ENCODE data around the gene LSM2.
"Not testable (repeated sequence)": the region's sequence is repeated elsewhere in the genome, so short reads cannot be mapped to it uniquely, and the experiment has no call there.

The LSM2 gene

DNA sequence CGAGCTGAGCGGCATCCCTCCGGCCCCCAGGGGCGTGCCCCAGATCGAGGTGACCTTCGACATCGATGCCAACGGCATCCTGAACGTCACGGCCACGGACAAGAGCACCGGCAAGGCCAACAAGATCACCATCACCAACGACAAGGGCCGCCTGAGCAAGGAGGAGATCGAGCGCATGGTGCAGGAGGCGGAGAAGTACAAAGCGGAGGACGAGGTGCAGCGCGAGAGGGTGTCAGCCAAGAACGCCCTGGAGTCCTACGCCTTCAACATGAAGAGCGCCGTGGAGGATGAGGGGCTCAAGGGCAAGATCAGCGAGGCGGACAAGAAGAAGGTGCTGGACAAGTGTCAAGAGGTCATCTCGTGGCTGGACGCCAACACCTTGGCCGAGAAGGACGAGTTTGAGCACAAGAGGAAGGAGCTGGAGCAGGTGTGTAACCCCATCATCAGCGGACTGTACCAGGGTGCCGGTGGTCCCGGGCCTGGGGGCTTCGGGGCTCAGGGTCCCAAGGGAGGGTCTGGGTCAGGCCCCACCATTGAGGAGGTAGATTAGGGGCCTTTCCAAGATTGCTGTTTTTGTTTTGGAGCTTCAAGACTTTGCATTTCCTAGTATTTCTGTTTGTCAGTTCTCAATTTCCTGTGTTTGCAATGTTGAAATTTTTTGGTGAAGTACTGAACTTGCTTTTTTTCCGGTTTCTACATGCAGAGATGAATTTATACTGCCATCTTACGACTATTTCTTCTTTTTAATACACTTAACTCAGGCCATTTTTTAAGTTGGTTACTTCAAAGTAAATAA is 10.6 kb upstream of the LSM2 start:
- H3K27ac Mint-ChIP-seq, result peak overlapping the region; percentile 93
- H3K27me3 Mint-ChIP-seq, H3K9me3 Mint-ChIP-seq, H3K36me3 Mint-ChIP-seq: not testable (repeated sequence)
- H3K4me1 Mint-ChIP-seq, result peaks cover 53% of the 10 kb centered on the region
- H3K4me3 Mint-ChIP-seq, result peak overlapping the region; percentile 91

GRCh38 chr6:31815025-31815838 is 8.5 kb upstream of the LSM2 start, which contains the start of the genes HSPA1A and HSPA1L:
TSS of gene HSPA1A (plus strand) at chr6:31815543. CDS start at chr6:31815757, 214 bp downstream.
TSS of gene HSPA1L (minus strand) at chr6:31815283. CDS start at chr6:31811972, 3,311 bp downstream.
- no peaks in the 10 kb centered on the region for H3K27me3 Mint-ChIP-seq
- H3K4me1 Mint-ChIP-seq, result peaks cover 40% of the 10 kb centered on the region
- H3K9me3 Mint-ChIP-seq, result no peaks in the 10 kb centered on the region
- no peaks in the 10 kb centered on the region for H3K36me3 Mint-ChIP-seq
- H3K27ac Mint-ChIP-seq, result peak within 1 kb of the TSS; percentile 73
- peak within 1 kb of the TSS; percentile 87 for H3K4me3 Mint-ChIP-seq

DNA sequence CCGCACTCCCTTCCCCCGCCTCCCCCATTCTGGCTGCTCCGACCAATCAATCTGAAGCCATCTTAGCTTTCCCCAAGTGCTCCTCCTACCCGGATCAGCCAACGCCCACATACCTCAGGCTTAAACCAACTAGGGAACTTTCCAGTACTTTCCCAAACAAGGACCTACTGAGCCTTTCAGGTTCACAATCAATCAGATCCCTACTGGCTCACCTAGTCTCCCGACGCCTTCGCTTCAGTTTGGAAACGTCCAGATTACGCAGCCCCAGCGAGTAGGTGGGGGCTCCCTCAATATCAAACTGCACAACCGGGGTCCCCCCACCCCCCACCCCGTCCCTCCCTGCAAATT is 7.9 kb upstream of the LSM2 start:
- Mint-ChIP-seq H3K27ac (peak overlapping the region; percentile 73), H3K4me3 (peak overlapping the region; percentile 87)

DNA sequence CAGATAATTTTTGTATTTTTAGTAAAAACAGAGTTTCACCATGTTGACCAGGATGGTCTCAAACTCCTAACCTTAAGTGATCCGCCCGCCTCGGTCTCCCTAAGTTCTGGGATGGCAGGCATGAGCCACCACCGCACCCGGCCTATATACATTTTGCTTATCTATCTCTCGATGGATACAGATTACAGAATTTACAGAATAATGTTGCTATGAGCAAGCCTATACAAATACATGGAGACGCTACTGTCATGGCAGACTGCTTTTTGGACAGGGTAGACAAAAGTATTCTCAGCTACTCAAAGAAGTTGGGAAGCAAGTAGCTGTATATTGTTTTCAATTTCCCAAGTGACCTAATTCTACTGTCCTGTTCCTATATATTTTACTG is 6.7 kb upstream of the LSM2 start:
- peak overlapping the region; percentile 92 for H3K27ac Mint-ChIP-seq

More for the DNA sequence above, 7.9 kb upstream of the LSM2 start:
- H3K36me3 Mint-ChIP-seq, result peaks cover 3% of the 10 kb centered on the region
- no peaks in the 10 kb centered on the region for H3K27me3 Mint-ChIP-seq
- peaks cover 36% of the 10 kb centered on the region for H3K4me1 Mint-ChIP-seq
- H3K9me3 Mint-ChIP-seq, result no peaks in the 10 kb centered on the region

DNA sequence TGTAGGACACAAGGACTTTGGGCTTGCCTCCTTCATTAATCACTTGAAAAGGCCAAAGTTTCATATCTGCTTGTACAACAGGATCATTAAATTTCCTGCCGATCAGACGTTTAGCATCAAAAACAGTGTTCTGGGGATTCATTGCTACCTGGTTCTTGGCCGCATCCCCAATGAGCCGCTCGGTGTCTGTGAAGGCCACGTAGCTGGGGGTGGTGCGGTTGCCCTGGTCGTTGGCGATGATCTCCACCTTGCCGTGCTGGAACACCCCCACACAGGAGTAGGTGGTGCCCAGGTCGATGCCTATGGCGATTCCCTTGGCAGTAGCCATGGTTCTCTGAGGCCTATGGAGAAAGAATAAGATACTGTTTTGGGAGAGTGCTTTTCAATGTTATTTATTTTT is 4.9 kb upstream of the LSM2 start:
- Mint-ChIP-seq H3K4me3 (no peak overlapping the region), H3K4me1 (peaks cover 25% of the 10 kb centered on the region), H3K9me3 (no peaks in the 10 kb centered on the region), H3K36me3 (peaks cover 5% of the 10 kb centered on the region), H3K27me3 (no peaks in the 10 kb centered on the region), H3K27ac (no peak overlapping the region)

More for the DNA sequence above, 6.7 kb upstream of the LSM2 start:
- H3K27me3 Mint-ChIP-seq, result no peaks in the 10 kb centered on the region
- no peaks in the 10 kb centered on the region for H3K9me3 Mint-ChIP-seq
- H3K4me1 Mint-ChIP-seq, result peaks cover 32% of the 10 kb centered on the region
- peaks cover 5% of the 10 kb centered on the region for H3K36me3 Mint-ChIP-seq
- H3K4me3 Mint-ChIP-seq, result peak overlapping the region; percentile 77

DNA sequence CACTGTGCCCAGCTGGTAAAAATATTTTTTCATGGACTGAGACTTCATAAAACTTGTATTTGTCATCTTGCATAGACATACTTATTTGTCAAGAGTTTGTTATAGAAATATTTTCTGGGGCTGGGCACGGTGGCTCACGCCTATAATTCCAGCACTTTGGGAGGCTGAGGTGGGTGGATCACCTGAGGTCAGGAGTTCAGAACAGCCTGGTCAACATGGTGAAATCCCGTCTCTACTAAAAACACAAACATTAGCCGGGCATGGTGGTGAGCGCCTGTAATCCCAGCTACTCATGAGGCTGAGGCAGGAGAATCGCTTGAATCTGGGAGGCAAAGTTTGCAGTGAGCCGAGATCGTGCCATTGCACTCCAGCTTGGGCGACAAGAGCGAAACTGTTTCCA is 1.8 kb upstream of the LSM2 start:
- H3K27me3 Mint-ChIP-seq, H3K27ac Mint-ChIP-seq, H3K4me3 Mint-ChIP-seq, H3K9me3 Mint-ChIP-seq, H3K36me3 Mint-ChIP-seq: not testable (repeated sequence)
- H3K4me1 Mint-ChIP-seq, result peaks cover 27% of the 10 kb centered on the region

GRCh38 chr6:31805939-31806469 is 762 bp downstream of the LSM2 start:
- H3K9me3 Mint-ChIP-seq, result no peaks in the 10 kb centered on the region
- peaks cover 7% of the 10 kb centered on the region for H3K36me3 Mint-ChIP-seq
- H3K27ac Mint-ChIP-seq, result peak overlapping the region; percentile 96
- H3K4me1 Mint-ChIP-seq, result peaks cover 22% of the 10 kb centered on the region
- no peaks in the 10 kb centered on the region for H3K27me3 Mint-ChIP-seq
- peak overlapping the region; percentile 99 for H3K4me3 Mint-ChIP-seq

DNA sequence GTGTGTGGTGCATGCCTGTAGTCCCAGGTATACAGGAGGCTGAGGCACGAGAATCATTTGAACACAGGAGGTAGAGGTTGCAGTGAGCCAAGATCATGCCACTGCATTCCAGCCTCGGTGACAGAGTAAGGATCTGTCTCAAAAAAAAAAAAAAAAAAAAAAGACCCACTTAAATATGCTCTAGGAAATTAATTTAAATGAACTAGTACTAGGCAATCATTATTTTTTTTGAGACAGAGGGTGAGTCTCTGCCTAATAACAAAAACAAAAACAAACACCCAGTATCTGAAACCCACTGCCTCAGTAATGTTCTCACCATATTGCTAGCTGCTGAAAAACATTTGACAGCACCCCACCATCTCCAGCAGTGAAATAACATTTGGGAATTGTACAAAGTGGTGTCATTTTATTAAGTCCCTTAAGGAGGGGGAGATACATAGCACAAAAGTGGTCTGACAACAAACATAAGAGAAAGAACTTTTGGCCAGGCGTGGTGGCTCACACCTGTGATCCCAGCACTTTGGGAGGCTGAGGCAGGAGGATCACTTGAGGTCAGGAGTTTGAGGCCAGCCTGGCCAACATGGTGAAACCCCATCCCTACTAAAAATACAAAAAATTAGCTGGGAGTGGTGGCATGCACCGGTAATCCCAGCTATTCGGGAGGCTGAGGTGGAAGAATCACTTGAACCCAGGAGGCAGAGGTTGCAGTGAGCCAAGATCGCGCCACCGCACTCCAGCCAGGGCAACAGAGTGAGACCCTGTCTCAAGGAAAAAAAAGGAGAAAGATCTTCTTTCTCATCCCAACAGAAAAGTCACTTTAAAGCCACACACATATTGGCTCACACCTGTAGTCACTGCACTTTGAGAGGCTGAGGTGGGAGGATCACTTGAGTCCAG is 5.5 kb downstream of the LSM2 start:
- peaks cover 33% of the 10 kb centered on the region for H3K4me1 Mint-ChIP-seq
- H3K4me3 Mint-ChIP-seq, H3K27ac Mint-ChIP-seq, H3K36me3 Mint-ChIP-seq, H3K9me3 Mint-ChIP-seq, H3K27me3 Mint-ChIP-seq: not testable (repeated sequence)

DNA sequence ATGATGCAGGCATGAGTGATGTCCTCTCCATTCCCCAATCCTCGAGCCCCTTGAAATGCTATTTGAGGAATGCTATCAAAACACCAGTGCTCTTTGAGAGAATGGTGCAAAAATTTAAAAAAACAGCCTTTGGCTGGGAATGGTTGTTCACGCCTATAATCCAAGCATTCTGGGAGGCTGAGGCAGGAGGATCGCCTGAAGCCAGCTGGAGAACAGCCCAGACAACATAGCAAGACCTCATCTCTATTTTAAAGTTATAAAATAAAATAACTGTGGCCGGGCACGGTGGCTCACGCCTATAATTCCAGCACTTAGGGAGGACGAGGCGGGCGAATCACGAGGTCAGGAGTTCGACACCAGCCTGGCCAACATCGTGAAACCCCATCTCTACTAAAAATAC is 7.0 kb downstream of the LSM2 start:
- Mint-ChIP-seq H3K4me1 (peaks cover 26% of the 10 kb centered on the region), H3K36me3 (no peaks in the 10 kb centered on the region), H3K27ac (no peak overlapping the region), H3K9me3 (no peaks in the 10 kb centered on the region), H3K4me3 (no peak overlapping the region), H3K27me3 (no peaks in the 10 kb centered on the region)

DNA sequence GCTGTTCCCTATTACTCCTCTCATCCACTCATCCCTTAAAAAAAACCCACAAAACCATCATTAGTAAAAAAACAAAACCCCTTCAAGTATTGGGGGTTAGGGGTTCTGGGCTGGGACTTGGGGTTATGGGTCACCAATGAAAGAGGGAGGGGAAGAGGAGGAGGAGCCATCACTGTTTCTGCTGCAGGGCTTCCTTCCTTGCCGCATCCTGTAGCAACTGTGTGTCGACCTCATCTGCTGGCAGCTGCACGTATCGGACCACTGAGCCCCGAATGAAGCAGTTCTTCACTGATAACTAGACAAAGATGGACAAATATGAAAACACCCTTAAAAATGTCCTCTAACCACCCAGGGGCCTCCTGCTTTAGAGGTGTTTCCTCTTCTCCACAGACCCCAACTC is 9.2 kb downstream of the LSM2 start:
- Mint-ChIP-seq H3K36me3 (peaks cover 2% of the 10 kb centered on the region), H3K4me1 (peaks cover 34% of the 10 kb centered on the region), H3K9me3 (no peaks in the 10 kb centered on the region), H3K27me3 (no peaks in the 10 kb centered on the region), H3K4me3 (peak overlapping the region; percentile 67), H3K27ac (peak overlapping the region; percentile 43)

DNA sequence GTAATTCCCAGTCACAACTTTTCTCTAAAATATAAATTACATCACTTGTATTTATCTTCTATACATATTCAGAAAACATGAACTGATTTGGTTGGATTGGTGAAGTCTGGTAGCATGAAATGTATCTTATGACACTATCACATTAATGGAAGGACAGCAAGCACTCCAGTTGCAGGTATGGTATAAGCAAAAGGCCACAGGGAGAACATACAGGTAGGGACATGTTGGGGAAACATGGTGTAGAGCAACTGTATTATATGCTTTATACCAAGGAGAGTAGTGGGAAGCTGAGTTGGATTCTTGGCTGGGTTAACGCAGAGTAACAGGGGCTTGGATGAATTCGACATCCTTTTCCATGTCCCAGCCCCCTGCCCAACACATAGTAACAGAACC is 9.8 kb downstream of the LSM2 start:
- peak overlapping the region; percentile 48 for H3K4me3 Mint-ChIP-seq
- H3K4me1 Mint-ChIP-seq, result peaks cover 34% of the 10 kb centered on the region
- no peaks in the 10 kb centered on the region for H3K9me3 Mint-ChIP-seq
- H3K36me3 Mint-ChIP-seq, result peaks cover 2% of the 10 kb centered on the region
- no peaks in the 10 kb centered on the region for H3K27me3 Mint-ChIP-seq
- no peak overlapping the region for H3K27ac Mint-ChIP-seq

DNA sequence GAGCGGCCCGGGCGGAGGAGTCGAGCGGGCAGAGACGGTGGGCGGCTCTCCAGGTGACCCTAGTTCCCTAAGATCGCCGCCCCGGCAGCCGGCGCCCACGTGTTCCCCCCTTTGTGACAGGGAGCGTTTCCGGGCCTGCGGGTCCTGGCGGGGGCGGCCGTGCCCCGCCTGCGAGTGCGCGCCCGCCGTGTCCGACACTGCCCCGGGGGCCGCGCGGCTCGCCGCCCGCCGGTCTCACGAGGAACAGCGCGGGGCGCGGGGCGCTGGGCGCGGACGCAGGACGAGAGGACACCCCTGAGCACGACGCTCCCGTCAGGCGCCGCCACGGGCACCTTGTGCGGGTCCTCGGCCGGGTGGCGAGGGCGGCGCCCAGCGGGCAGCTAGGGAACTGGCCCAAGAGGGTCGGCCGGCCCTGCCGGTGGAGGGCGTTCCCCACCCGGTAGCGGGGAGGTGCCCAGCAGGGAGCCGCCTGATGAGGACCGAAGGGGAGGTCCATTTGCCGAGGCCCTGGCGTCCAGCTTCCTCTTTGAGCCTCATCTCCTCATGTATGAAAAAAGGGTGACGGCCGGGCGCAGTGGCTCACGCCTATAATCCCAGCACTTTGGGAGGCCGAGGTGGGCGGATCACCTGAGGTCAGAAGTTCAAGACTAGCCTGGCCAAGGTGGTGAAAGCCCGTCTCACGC is 11.0 kb downstream of the LSM2 start, which contains the start of gene VARS1:
VARS1 (minus strand) TSS at position 137 of the 683 bp plus-strand sequence. CDS start 535 bp downstream, outside the sequence.
- peak within 1 kb of the TSS; percentile 94 for H3K4me3 Mint-ChIP-seq
- peak within 1 kb of the TSS; percentile 100 for H3K27ac Mint-ChIP-seq
- peaks cover 3% of the 10 kb centered on the region for H3K36me3 Mint-ChIP-seq
- peaks cover 35% of the 10 kb centered on the region for H3K4me1 Mint-ChIP-seq
- no peaks in the 10 kb centered on the region for H3K27me3 Mint-ChIP-seq
- no peaks in the 10 kb centered on the region for H3K9me3 Mint-ChIP-seq

GRCh38 chr6:31794866-31795615 is 11.7 kb downstream of the LSM2 start:
- Mint-ChIP-seq H3K9me3 (no peaks in the 10 kb centered on the region), H3K36me3 (peaks cover 5% of the 10 kb centered on the region), H3K27me3 (no peaks in the 10 kb centered on the region), H3K27ac (peak overlapping the region; percentile 100), H3K4me1 (peaks cover 38% of the 10 kb centered on the region), H3K4me3 (peak overlapping the region; percentile 94)

DNA sequence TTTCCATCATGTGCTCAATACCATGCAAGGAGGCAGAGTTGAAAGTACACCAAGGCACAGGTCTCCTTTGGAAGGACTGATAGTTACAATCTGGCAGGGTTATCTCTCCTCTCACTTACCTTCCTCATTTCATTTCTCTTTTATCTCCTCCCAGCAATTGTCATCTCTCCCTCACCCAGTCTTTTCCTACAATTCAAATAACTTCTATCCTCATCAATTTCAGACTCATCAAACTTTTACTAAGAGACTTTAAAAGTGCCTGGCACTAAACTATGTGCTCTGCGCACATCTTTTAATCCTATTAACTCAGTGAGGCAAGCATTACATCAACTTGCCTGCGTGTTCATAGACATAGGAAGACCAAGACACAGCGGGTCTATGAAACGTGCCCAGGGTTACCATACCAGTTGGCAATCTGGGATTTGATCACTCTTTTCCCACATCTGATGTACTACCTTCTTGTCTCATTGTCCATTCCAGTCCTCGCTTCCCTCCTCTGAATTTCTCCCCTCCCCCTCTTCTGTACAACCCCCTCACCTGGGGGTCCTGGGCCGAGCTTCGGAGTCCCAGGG is 12.4 kb downstream of the LSM2 start:
- Mint-ChIP-seq H3K4me3 (peak overlapping the region; percentile 94), H3K9me3 (no peaks in the 10 kb centered on the region), H3K27me3 (no peaks in the 10 kb centered on the region), H3K27ac (peak overlapping the region; percentile 88), H3K4me1 (peaks cover 38% of the 10 kb centered on the region), H3K36me3 (peaks cover 5% of the 10 kb centered on the region)
